Body of pancreas (tissue), 4 donors: ENCODE data around the gene TMEM167B. TPM values are rescaled to one million over a fixed set of nuclear protein-coding genes. Genes with fewer than 3 reads are reported as not detected.

ENCODE experiments used
- ATAC-seq: fragments of 150-250 bp; one replicate; pipeline ENCODE4 v1.9.1; 2016
- DNase-seq, 4 donors: peaks; one replicate each; pipeline ENCODE4 v3.0.0-alpha.2; 2019
- H3K27ac ChIP-seq, 4 donors: fragments of 200-600 bp; sonication (generic); 1 replicate in 3 of 4; 2 replicates in 1 of 4; pipeline versions ENCODE4 v1.5.1 to v1.6.1; 2016 to 2019; ENCODE audit warnings: mild to moderate bottlenecking in 1 of 4, mixed read lengths in 1 of 4, moderate library complexity in 1 of 4
- H3K27me3 ChIP-seq, 2 donors: fragments of 200-600 bp; sonication (generic); one replicate each; pipeline ENCODE4 v1.6.0; 2016; ENCODE audit warnings: mild to moderate bottlenecking in 1 of 2
- H3K36me3 ChIP-seq, 2 donors: fragments of 200-600 bp; sonication (generic); replicated peaks in 1 of 2; 2 replicates each; pipeline ENCODE4 v1.5.1; 2016; ENCODE audit warnings: low read depth in 2 of 2; ENCODE audit not compliant: insufficient read depth in 1 of 2
- H3K4me1 ChIP-seq: fragments of 200-600 bp; sonication (generic); one replicate; pipeline ENCODE4 v1.6.0; 2016
- H3K4me3 ChIP-seq, 2 donors: fragments of 200-600 bp; sonication (generic); 1 replicate in 1 of 2; 2 replicates in 1 of 2; pipeline ENCODE4 v1.5.1; 2016 to 2019
- H3K9me3 ChIP-seq, 3 donors: fragments of 200-600 bp; sonication (generic); 1 replicate in 2 of 3; 2 replicates in 1 of 3; pipeline ENCODE4 v1.5.1; 2016
- CTCF ChIP-seq, 7 experiments: fragments of 450-650 bp in 4 of 7; fragments of 200-600 bp in 3 of 7; sonication (generic) in 3 of 7; IDR thresholded peaks; one replicate each; pipeline ENCODE4 v1.5.1; 2016 to 2019; ENCODE audit warnings: antibody characterized with exemption in 7 of 7
- POLR2A ChIP-seq, 3 donors: fragments of 450-650 bp; IDR thresholded peaks; one replicate each; pipeline ENCODE4 v1.6.1; 2016; ENCODE audit warnings: antibody characterized with exemption in 3 of 3, mild to moderate bottlenecking in 2 of 3
- WGBS, 2 donors: methylation state at CpG; one replicate each; pipeline ENCODE4 v1.1.5; 2017; 5-methylcytosine and 5-hydroxymethylcytosine counted together
- intact Hi-C: fragments of 100-400 bp; cut with DNase I; formaldehyde crosslinking; loops from one replicate; pipeline ENCODE4 v1.15.1; 2023
- total RNA-seq, 2 donors: library from RNA; depleted of rRNA; stranded (reverse); fragments of >200 nt; gene quantifications; one replicate each; pipeline ENCODE4 v1.1.0, GENCODE V29; 2016

The TMEM167B gene
- total RNA-seq, 2 donors from 2014 or later: 5.3 to 12.7 TPM

- intact Hi-C loops: no loop called here
- Histone ChIP-seq H3K4me3 (no peak overlapping the region), H3K9me3 (no peaks in the 10 kb centered on the region), H3K4me1 (peaks cover 25% of the 10 kb centered on the region), H3K27me3 (no peaks in the 10 kb centered on the region), H3K27ac (no peak overlapping the region), H3K36me3 (peaks cover 0 to 3% of the 10 kb centered on the region in 2 donors)
- 65 to 74% methylated on average over 7 of the region's 7 CpGs for WGBS, 2 donors
- no peak for DNase-seq
- TF ChIP-seq CTCF (IDR thresholded peaks at IDR 0.05) (no peak), POLR2A (IDR thresholded peaks at IDR 0.05) (no peak)
- ATAC-seq: no peak
Observed at GRCh38 chr1:109094377-109094803, 3.8 kb downstream of the TMEM167B start.

GRCh38 chr1:109094871-109095270 lies 4.3 kb downstream of the TMEM167B start:
- Histone ChIP-seq H3K36me3 (peaks cover 0 to 3% of the 10 kb centered on the region in 2 donors), H3K27ac (no peak overlapping the region), H3K27me3 (no peaks in the 10 kb centered on the region), H3K4me3 (no peak overlapping the region), H3K9me3 (no peaks in the 10 kb centered on the region), H3K4me1 (peaks cover 24% of the 10 kb centered on the region)
- 88 to 96% methylated on average over 1 of the region's 1 CpG for WGBS, 2 donors
- ATAC-seq (no peak), DNase-seq (no peak)
- TF ChIP-seq POLR2A (IDR thresholded peaks at IDR 0.05) (no peak), CTCF (IDR thresholded peaks at IDR 0.05) (no peak)
- intact Hi-C loops: no loop called here

GRCh38 chr1:109095631-109096030 lies 5.1 kb downstream of the TMEM167B start:
- H3K27ac ChIP-seq: peak overlapping the region in 1 of 4 donors; percentile 3
- TF ChIP-seq POLR2A (IDR thresholded peaks at IDR 0.05): no peak
- no peak for TF ChIP-seq CTCF (IDR thresholded peaks at IDR 0.05)
- no peaks in the 10 kb centered on the region for H3K27me3 ChIP-seq
- no peaks in the 10 kb centered on the region for H3K9me3 ChIP-seq
- ATAC-seq (no peak), DNase-seq (no peak)
- no peak overlapping the region for H3K4me3 ChIP-seq
- intact Hi-C loops: no loop called here
- WGBS, 2 donors: 97 to 100% methylated on average over 1 of the region's 1 CpG
- H3K36me3 ChIP-seq: peaks cover 0 to 3% of the 10 kb centered on the region in 2 donors
- H3K4me1 ChIP-seq: peaks cover 20% of the 10 kb centered on the region

- no peaks in the 10 kb centered on the region for H3K27me3 ChIP-seq
- H3K27ac ChIP-seq: no peak overlapping the region
- no peak overlapping the region for H3K4me3 ChIP-seq
- intact Hi-C loops: no loop called here
- DNase-seq: no peak
- no peak for ATAC-seq
- 0 to 16% methylated on average over 1 of the region's 1 CpG for WGBS, 2 donors
- H3K4me1 ChIP-seq: peaks cover 24% of the 10 kb centered on the region
- peaks cover 0 to 3% of the 10 kb centered on the region in 2 donors for H3K36me3 ChIP-seq
- TF ChIP-seq CTCF (IDR thresholded peaks at IDR 0.05): no peak
- TF ChIP-seq POLR2A (IDR thresholded peaks at IDR 0.05): no peak
- no peaks in the 10 kb centered on the region for H3K9me3 ChIP-seq
Observed at GRCh38 chr1:109096120-109096519, 5.6 kb downstream of the TMEM167B start.
